ENCODE measurements around the gene ARHGAP42.

Gene ARHGAP42

GRCh38 chr11:100821198-100821597 is 134.1 kb downstream of the ARHGAP42 start:
- Histone ChIP-seq H3K9me3 (no peaks in the 10 kb centered on the region), H3K27ac (no peak overlapping the region), H3K27me3 (no peaks in the 10 kb centered on the region), H3K4me3 (no peak overlapping the region), H3K36me3 (no peaks in the 10 kb centered on the region), H3K4me1 (peaks cover 0 to 38% (median 12%) of the 10 kb centered on the region in 4 donors)
- DNase-seq, result no peak
- no peak for TF ChIP-seq CTCF (IDR thresholded peaks at IDR 0.05)
- intact Hi-C loops (cut with DNase I; ENCODE audit: low total_unique reads), result no loop called here

GRCh38 chr11:100823360-100823759 is 136.3 kb downstream of the ARHGAP42 start:
- no peak for DNase-seq
- Histone ChIP-seq H3K4me1 (peaks cover 0 to 42% (median 12%) of the 10 kb centered on the region in 4 donors), H3K27ac (peak overlapping the region; percentile 25 to 41), H3K9me3 (no peaks in the 10 kb centered on the region), H3K27me3 (no peaks in the 10 kb centered on the region), H3K4me3 (no peak overlapping the region), H3K36me3 (no peaks in the 10 kb centered on the region)
- intact Hi-C loops (cut with DNase I; ENCODE audit: low total_unique reads), result no loop called here
- no peak for TF ChIP-seq CTCF (IDR thresholded peaks at IDR 0.05)

- Histone ChIP-seq H3K4me3 (no peak overlapping the region), H3K4me1 (peaks cover 0 to 42% (median 12%) of the 10 kb centered on the region in 4 donors), H3K9me3 (no peaks in the 10 kb centered on the region), H3K36me3 (no peaks in the 10 kb centered on the region), H3K27me3 (no peaks in the 10 kb centered on the region), H3K27ac (peak overlapping the region; percentile 25 to 41)
- no peak for DNase-seq
- intact Hi-C loops (cut with DNase I; ENCODE audit: low total_unique reads), result no loop called here
- TF ChIP-seq CTCF (IDR thresholded peaks at IDR 0.05), result no peak
Observed at GRCh38 chr11:100824041-100824809, 137.1 kb downstream of the ARHGAP42 start.

- no peak overlapping the region for H3K4me3 ChIP-seq
- H3K9me3 ChIP-seq, result no peaks in the 10 kb centered on the region
- TF ChIP-seq CTCF (IDR thresholded peaks at IDR 0.05), result no peak
- H3K36me3 ChIP-seq, result no peaks in the 10 kb centered on the region
- H3K27ac ChIP-seq, result no peak overlapping the region
- no peak for DNase-seq
- H3K27me3 ChIP-seq, result no peaks in the 10 kb centered on the region
- intact Hi-C loops (cut with DNase I; ENCODE audit: low total_unique reads), result no loop called here
- peaks cover 0 to 45% (median 13%) of the 10 kb centered on the region in 4 donors for H3K4me1 ChIP-seq
Observed at GRCh38 chr11:100825626-100826025, 138.5 kb downstream of the ARHGAP42 start.

- intact Hi-C loops (cut with DNase I; ENCODE audit: low total_unique reads), result no loop called here
- Histone ChIP-seq H3K27me3 (no peaks in the 10 kb centered on the region), H3K27ac (no peak overlapping the region), H3K4me1 (peaks cover 0 to 61% (median 13%) of the 10 kb centered on the region in 4 donors), H3K9me3 (no peaks in the 10 kb centered on the region), H3K36me3 (no peaks in the 10 kb centered on the region), H3K4me3 (no peak overlapping the region)
- no peak for TF ChIP-seq CTCF (IDR thresholded peaks at IDR 0.05)
- no peak for DNase-seq
Observed at GRCh38 chr11:100827934-100828661, 141.0 kb downstream of the ARHGAP42 start.
